Activated CD8-positive, alpha-beta T cell treated with anti-CD3 and anti-CD28 coated beads for 36 hours (primary cell): ENCODE results near the gene CPNE2. TPM values are rescaled to one million over a fixed set of nuclear protein-coding genes. Genes with fewer than 3 reads are reported as not detected.
A peak's percentile ranks its signal among the peaks of the same experiment; 100 is the strongest.

ENCODE experiments used
- ATAC-seq: fragments of 200-7000 bp; cut with Tn5 transposase; one replicate; pipeline ENCODE4 v1.10.0; 2021; ENCODE audit warnings: mild to moderate bottlenecking, moderate library complexity
- CTCF ChIA-PET: fragments of 350-600 bp; sonication (Branson Sonifier 250); formaldehyde crosslinking; loops from one replicate; lab custom pipeline; 2021; ENCODE audit warnings: antibody characterized with exemption; lab: Charles Lee
- POLR2A ChIA-PET: fragments of 350-600 bp; sonication (Branson Sonifier 250); formaldehyde crosslinking; loops from one replicate; lab custom pipeline; 2021; ENCODE audit warnings: antibody characterized with exemption; lab: Charles Lee
- DNase-seq: peaks from one replicate; pipeline ENCODE4 v3.0.0-alpha.2; 2020
- H3K27ac Mint-ChIP-seq: one replicate; pipeline ENCODE4 v1.8.0; 2021; ENCODE audit warnings: mild to moderate bottlenecking, mixed read lengths
- H3K27me3 Mint-ChIP-seq: one replicate; pipeline ENCODE4 v1.8.0; 2021; ENCODE audit warnings: mixed read lengths
- H3K36me3 Mint-ChIP-seq: one replicate; pipeline ENCODE4 v1.8.0; 2021; ENCODE audit warnings: low read depth, mixed read lengths
- H3K4me1 Mint-ChIP-seq: one replicate; pipeline ENCODE4 v1.8.0; 2021; ENCODE audit warnings: low read depth, mixed read lengths
- H3K4me3 Mint-ChIP-seq: one replicate; pipeline ENCODE4 v1.8.0; 2021; ENCODE audit warnings: mild to moderate bottlenecking, moderate library complexity, mixed read lengths
- H3K9me3 Mint-ChIP-seq: one replicate; pipeline ENCODE4 v1.8.0; 2021; ENCODE audit warnings: mixed read lengths
- CTCF ChIP-seq: fragments of 200-600 bp; IDR thresholded peaks from one replicate; pipeline ENCODE4 v1.8.0; 2022; ENCODE audit warnings: antibody characterized with exemption, mild to moderate bottlenecking
- intact Hi-C: fragments of 100-400 bp; cut with micrococcal nuclease; formaldehyde crosslinking; loops from one replicate; pipeline ENCODE4 v1.10.0; 2022
- total RNA-seq, 2 experiments: library from RNA; stranded (reverse); gene quantifications; one replicate each; pipeline ENCODE4 v1.2.3, GENCODE V29; 2021

CPNE2 gene
- total RNA-seq: 10 to 100 TPM; 18.6 to 20.6 TPM

GRCh38 chr16:57091975-57092785 lies at the start of gene CPNE2:
Gene CPNE2 (plus strand): TSS chr16:57092583. CDS start chr16:57110743, 18,160 bp downstream.
- no peaks in the 10 kb centered on the region for H3K9me3 Mint-ChIP-seq
- peak within 1 kb of the TSS; percentile 70 for H3K4me3 Mint-ChIP-seq
- peak within 1 kb of the TSS; percentile 18 for H3K27ac Mint-ChIP-seq
- peaks cover 12% of the 10 kb centered on the region for H3K4me1 Mint-ChIP-seq
- TF ChIP-seq CTCF: no peak
- no peaks in the 10 kb centered on the region for H3K36me3 Mint-ChIP-seq
- intact Hi-C loops: no loop called here
- peaks cover 11% of the 10 kb centered on the region for H3K27me3 Mint-ChIP-seq
- CTCF ChIA-PET: interaction anchor here (0.6 to 11.5 kb wide), 21 partner anchors 9 to 128 kb away, joined by 3 to 114 read pairs (median 5); partner anchors contain the start of genes PSME3IP1 and RSPRY1
- ATAC-seq (peak; percentile 62), DNase-seq (peak; percentile 32)
- POLR2A ChIA-PET: interaction anchor here (0.7 to 3.5 kb wide), 13 partner anchors 9 to 96 kb away, joined by 3 to 17 read pairs (median 4); no protein-coding TSS in a partner anchor

GRCh38 chr16:57043248-57043647 lies 49.1 kb upstream of the CPNE2 start:
- intact Hi-C loops: no loop called here
- Mint-ChIP-seq H3K27ac (peak overlapping the region; percentile 99), H3K36me3 (peaks cover 65% of the 10 kb centered on the region), H3K9me3 (no peaks in the 10 kb centered on the region), H3K27me3 (no peaks in the 10 kb centered on the region), H3K4me1 (peaks cover 79% of the 10 kb centered on the region), H3K4me3 (no peak overlapping the region)
- POLR2A ChIA-PET: interaction anchor here (2.2 to 14.8 kb wide), 4 partner anchors 9 to 105 kb away, joined by 7 to 208 read pairs (median 37); partner anchors contain the start of gene NLRC5
- no peak for TF ChIP-seq CTCF
- ATAC-seq (no peak), DNase-seq (no peak)
- CTCF ChIA-PET: interaction anchor here (7.6 kb wide), 1 partner anchor 78 kb away, joined by 61 read pairs; no protein-coding TSS in a partner anchor

GRCh38 chr16:57044931-57045693 lies 47.3 kb upstream of the CPNE2 start:
- Mint-ChIP-seq H3K27ac (peak overlapping the region; percentile 99), H3K4me1 (peaks cover 77% of the 10 kb centered on the region)
- intact Hi-C loops: no loop called here

GRCh38 chr16:57045694-57046381 lies 46.5 kb upstream of the CPNE2 start:
- POLR2A ChIA-PET: interaction anchor here (0.7 to 3.7 kb wide), 8 partner anchors 10 to 127 kb away, joined by 3 to 21 read pairs (median 4); partner anchors contain the start of gene NLRC5
- H3K27me3 Mint-ChIP-seq: no peaks in the 10 kb centered on the region
- intact Hi-C loops: no loop called here
- peak overlapping the region; percentile 99 for H3K27ac Mint-ChIP-seq
- ATAC-seq: no peak
- CTCF ChIA-PET: interaction anchor here (1.0 to 3.2 kb wide), 8 partner anchors 18 to 84 kb away, joined by 3 to 27 read pairs (median 6); partner anchors contain the start of genes CETP and NLRC5
- H3K4me1 Mint-ChIP-seq: peaks cover 77% of the 10 kb centered on the region
- H3K4me3 Mint-ChIP-seq: no peak overlapping the region
- H3K36me3 Mint-ChIP-seq: peaks cover 62% of the 10 kb centered on the region
- H3K9me3 Mint-ChIP-seq: no peaks in the 10 kb centered on the region
- no peak for TF ChIP-seq CTCF
- peak; percentile 77 for DNase-seq

More at GRCh38 chr16:57044931-57045693, 47.3 kb upstream of the CPNE2 start:
- peaks cover 62% of the 10 kb centered on the region for H3K36me3 Mint-ChIP-seq
- H3K27me3 Mint-ChIP-seq: no peaks in the 10 kb centered on the region
- no peak for DNase-seq
- POLR2A ChIA-PET: interaction anchor here (0.7 to 3.7 kb wide), 4 partner anchors 9 to 141 kb away, joined by 3 to 21 read pairs (median 3); partner anchors contain the start of genes NLRC5, PSME3IP1 and RSPRY1
- TF ChIP-seq CTCF: no peak
- CTCF ChIA-PET: interaction anchor here (1.0 to 3.2 kb wide), 7 partner anchors 35 to 83 kb away, joined by 3 to 27 read pairs (median 6); partner anchors contain the start of genes CETP and NLRC5
- H3K9me3 Mint-ChIP-seq: no peaks in the 10 kb centered on the region
- H3K4me3 Mint-ChIP-seq: no peak overlapping the region
- no peak for ATAC-seq
